Stimulated activated CD8-positive, alpha-beta memory T cell treated with anti-CD3 and anti-CD28 coated beads, Interleukin-15, amount 100 ng/mL, for 4 hours (primary cell): Measurements from ENCODE around the gene UBR4.

Experiments used
- DNase-seq, 2 donors: peaks; one replicate each; pipeline ENCODE4 v3.0.0-alpha.2; 2020; ENCODE audit warnings: low read depth in 2 of 2

Gene UBR4

DNA sequence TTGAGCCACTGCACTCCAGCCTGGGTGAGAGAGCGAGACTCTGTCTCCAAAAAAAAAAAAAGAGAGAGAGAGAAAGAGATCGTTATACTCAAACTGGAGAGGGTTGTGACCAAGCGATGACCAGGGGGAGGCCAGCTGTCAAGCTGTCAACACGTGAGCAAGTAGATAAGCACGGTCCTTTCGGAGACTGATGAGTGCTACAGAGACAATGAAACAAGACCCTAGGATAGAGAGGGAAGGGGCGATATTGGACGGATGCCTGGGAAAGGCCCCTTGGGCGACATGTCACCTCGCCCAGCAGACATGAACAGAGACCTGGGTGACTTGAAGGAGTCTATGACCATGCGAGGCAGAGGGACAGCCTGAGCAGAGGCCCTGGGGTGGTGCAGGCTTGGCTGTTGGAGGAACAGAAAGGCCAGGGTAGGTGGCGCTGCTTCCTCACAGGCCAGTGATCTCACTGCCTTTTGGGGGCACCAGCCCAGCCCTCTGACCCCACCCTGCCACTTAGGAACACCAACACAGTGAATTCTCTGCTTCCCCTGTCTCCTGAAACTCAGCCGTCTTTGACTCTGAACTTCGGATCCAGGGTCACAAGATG is 152.8 kb downstream of the UBR4 start:
- no peak for DNase-seq

DNA sequence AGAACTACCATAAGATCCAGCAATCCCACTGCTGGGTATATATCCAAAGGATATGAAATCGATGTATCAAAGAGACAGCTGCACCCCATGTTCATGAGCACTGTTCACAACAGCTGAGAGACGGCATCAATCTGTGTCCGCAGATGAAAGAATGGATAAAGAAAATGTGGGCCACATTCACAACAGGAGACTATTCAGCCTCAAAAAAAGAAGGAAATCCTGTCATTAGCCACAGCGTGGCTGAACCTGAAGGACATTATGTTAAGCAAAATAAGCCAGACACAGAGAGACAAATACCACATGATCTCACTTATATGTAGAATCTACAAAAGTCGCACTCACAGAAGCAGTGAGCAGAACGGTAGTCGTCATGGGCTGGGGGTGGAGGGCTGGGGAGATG is 154.4 kb downstream of the UBR4 start:
- DNase-seq: no peak

DNA sequence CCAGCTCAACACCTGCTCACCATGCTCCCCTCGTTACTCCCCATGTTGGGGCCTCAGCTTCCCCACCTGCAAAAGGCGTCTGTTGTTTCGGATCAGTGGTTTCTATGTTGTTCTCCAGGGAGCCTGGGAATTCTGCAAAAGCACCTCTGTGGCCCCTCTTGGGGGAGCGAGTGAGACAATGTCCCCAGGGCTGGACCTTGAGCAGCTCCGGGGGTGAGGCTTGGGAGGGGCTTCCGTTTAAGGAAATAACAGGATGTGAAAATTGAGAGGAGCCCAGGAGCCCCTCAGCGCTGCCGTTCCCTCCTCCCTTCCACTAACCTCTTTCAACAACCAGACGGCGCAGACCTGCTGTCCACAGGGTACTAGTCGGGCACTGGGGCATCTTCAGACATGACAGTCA is 155.1 kb downstream of the UBR4 start:
- DNase-seq: no peak

DNA sequence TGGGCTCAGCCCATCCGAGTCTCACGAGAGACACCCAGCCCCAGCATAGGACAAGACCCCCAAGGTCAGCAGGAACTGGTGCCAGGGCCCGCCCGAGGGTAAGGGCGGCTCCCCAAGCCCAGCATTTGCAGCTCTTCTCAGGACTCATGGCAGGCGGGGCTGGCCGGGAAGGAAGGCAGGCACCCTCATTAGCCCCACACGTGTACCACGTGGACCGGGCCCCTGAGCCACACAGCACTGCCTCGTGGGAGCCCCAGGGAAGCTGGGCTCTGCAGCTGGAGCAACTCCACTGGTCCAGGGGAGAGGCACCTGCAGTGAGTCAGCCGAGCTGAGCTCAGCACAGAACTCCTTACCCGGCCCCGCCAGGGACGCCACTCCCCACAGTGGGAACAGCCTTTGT is 155.8 kb downstream of the UBR4 start:
- DNase-seq: no peak

DNA sequence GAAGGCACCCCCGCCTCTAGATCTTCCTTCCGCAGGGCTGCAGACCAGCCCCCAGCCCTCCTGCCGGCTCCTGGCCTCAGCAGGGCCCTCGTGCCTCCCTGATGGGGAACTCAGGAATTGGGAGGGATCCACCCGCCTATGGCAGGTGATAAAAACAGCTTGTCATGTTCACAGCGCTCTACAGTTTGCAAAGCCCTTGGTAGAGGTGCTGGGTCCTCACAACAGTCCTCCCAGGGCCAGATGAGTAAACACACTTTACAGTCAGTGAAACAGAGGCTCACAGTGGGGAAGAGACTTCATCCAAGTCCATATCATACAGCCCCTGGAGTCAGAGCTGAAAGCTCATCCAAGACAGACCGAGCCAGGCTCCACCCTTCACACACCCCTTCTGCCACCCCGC is 156.6 kb downstream of the UBR4 start:
- DNase-seq: no peak

DNA sequence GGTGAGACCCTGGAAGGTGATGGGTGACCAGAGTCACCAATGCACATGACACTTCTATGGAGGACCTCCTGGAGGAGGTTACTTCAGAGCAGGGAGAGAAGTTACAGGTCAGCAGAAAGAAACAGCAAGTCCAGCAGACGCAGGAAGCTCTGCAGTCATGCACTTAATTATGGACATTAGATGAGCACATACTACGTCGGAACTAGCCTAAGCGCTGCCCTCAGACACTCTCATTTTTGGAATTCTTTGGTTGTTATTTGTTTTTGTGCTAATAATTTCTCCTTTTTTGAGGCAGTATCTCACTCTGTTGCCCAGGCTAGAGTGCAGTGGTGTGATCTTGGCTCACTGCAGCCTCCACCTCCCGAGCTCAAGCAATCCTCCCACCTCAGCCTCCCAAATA is 160.3 kb downstream of the UBR4 start:
- no peak for DNase-seq

DNA sequence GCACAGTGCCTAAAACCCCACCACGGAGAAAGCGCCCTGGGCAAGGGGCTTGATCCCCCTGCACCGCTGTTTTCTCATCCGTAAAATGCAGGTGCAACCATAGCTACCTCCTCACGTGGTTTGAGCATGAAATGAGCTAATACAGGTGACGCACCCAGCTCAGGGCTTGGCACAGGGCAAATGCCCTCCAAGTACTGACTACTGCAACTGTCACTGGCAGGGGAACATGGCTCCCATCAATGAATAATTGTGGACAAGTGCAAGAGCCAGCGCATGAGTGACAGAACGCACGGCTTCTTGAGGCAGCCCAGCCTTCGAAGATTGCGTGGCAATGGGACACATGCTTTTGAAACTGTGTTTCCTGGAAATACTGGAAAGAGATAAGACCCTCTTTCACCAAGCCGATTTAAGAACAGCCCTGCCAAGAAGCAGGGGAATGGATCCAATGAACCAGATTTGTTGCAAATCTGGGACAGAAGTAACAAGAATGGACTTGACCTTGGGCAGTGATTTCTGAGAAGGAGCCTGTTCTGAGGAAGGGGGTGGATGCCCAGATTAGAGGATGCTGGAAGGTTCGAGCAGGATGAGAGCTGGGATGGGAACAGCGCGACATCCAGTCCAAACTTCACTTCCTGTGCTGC is 160.8 kb downstream of the UBR4 start:
- no peak for DNase-seq

DNA sequence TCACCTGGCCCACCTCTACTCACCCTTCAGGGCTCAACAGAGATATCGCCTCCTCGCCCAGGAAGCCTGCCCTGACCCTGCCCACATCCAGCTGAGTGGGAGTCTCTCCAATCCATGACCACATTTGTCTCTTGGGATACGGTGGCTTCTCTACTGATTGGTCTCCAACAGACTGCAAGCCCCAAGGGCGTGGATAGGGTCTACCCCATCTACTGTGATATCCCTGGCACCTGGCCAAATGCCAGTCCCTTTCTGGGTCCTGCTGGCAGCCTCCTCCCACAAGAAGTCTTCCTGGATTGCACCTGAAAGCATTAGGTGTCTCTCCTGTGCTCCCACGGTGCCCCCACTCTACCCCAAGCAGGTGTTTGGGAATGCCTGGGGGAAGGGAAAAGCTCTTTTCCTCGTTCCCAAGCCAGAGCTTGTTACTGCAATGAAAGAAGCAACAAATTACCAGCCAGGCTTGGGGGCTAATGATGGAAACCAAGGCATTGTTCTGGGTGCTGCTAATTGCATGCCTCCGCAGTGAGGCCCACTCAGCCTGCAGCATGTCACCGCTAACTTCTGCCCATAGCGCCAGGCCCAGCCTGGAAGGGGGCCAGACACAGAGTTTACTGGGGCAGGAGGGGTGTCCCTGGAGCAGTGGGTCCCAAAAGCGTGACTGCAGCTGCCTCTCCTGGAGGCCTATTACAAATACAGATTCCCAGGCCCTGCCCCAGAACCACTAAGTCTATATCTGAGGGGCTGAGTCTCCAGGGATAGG is 162.9 kb downstream of the UBR4 start:
- DNase-seq: no peak

DNA sequence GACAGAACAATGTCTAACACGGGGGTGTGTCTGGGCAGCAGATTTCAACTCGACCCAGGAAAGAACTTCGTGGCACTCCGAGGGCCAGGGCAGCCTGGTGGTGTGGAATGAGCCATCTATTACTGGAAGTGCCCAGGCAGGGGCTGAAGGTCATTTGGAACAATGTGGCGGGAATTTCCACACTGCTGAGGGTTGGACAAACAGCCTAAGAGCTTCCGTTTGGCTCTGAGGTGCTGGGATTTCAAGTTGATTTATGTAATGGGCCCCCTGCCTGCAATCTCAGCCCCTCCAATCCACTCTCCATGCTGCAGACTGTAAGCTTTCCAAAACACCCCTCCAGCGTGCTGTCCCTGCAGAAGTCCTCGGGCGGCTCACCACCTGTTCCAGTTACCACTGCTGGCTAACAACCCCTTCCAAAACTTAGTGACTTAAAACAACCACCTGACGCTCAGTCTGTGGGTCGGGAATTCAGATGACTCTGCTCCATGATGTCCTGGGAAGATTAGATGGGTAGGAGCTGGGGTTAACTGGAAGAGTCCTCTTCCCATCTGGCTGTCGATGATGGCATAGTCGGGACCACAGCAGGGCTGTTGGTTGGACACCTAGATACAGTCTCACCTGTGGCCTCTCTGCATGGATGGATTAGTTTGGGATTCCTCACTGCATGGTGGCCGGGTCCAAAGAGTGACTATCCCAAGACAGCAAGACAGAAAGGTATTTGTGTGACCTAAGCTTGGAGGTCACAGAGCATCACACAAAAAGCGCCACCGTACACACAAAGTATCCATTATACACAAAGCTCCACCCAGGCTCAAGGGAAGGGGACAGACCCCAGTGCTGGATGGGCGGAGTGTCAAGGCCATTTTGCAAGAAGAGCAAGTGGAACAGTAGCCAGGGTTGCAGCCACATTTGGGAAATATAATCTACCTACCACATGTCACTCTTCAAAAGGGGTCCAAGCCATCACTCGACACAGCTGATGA is 163.9 kb downstream of the UBR4 start:
- no peak for DNase-seq

DNA sequence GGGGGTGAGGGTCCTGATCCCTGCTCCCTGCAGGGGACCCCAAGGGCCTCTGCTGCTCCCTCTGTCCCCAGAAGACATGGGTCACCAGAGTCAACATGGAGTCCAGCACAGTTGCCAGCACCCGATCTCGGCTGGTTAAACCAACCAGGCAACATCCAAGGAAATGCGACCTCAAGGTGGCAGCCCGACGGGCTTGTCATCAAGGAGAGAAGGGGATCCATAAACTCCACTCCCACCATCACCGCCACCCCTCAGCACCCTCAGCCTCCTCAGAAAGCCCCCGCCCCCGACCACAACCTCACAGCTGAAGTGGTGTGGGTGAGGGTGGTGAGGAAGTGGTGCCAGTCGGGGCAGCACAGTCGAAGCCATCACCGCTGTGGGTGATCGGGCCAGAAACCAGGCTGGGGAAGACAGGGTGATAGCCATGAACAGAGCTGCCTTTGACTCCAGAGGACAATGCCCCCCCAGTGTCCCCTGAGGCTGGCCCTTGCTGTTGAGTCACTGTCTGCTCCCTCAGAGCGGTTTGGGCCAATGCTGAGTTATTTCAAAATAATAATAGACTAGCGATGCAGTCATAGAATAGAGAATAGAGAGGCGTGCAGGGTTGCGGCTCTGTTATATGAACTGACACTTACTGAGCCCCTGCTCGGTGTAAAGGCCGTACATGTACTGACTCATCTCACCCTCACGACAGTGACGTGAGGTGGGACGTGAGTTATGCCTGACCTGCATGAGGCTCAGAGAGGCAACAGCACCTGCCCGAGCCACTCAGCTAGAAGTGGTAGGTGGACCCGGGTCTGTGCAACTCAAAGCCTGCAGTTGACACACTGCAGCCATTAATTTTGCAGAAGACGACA is 164.9 kb downstream of the UBR4 start:
- no peak for DNase-seq

DNA sequence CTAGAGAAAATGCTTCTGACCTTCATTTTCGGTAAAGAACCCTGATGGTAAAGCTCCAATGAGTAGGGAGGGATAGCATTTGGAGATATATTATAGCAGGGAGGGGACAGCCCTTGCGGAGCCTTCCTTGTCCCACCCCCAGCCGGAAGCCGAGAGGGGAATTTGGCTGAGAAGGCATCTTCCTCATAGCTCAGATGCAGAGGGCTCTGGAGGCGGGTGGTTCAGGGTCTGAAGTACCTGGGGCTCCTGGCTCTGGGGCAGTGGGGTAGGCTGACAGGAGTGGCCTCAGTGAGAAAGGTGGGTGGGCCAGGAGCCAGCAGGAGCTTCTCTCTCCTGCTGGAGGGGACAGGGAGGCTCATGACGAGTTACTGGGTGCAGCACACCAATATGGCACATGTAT is 165.6 kb downstream of the UBR4 start:
- no peak for DNase-seq

DNA sequence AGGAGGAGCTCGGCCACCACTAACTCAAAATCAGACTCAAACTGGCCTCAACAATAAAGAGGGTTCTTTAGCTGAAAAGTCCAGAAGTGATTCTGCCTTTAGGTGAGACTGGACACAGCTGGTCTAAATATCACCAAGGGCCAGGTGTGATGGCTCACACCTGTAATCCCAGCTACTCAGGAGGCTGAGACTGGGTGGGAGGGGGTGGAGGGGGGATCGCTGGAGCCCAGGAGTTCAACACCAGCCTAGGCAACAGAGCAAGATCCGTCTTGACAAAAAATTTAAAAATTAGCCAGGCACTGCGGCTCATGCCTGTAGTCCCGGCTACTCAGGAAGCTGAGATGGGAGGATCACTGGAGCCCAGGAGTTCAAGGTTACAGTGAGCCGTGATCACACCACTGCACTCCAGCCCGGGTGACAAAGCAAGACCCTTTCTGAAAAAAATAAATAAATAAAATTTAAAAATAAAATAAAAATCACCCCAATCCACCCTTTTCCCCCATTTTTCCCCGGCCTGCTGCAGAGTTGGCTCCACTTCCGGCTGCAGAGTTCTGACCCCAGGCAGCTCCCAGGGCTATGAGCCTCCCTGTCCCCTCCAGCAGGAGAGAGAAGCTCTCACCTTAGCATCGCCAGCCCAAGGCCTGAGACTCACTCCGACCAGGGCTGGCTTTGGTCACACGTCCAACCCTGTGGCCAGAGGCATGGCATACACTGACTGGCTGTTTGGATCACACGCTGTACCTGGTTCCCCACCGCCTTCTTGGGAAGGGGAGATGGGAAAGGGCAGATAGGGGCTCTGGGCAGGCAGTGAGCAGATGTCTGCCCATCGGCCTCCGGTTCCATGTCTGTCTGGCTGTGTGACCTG is 166.3 kb downstream of the UBR4 start:
- DNase-seq: no peak

DNA sequence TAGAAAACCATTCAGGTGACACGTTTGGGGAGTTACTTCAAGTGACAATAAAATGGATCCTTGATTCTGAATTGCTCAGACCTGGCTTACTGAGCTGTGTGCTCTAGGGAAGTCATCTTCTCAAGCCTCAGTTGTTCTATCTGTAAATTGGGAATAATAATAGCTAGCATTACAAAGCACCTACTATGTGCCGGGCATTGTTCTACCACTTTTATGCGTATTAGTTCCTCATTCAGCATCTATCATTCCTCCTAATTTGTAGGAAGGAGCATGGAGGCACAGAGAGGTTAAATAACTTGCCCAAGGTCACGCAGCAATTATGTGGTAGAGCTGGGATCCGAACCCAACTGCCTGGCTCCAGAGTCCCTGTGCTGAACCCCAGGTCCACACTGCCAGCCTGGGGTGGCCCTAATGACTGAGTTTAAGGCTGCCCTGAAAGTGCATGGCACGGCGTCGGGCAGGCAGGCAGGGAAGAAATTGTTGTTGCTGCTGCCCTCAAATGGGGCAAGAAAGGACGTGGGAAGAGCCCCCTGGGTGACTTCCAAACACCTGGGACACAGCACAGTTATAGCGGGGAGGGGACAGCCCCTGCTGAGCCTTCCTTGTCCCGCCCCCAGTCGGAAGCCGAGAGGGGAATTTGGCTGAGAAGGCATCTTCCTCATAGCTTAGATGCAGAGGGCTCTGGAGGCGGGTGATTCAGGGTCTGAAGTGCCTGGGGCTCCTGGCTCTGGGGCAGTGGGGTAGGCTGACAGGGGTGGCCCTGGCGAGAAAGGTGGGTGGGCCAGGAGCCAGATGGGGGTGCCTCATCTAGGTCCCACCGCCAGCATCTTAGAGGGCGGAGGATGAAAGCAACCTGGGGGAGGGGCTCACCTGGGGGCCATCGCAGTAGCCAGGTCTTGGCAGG is 167.1 kb downstream of the UBR4 start:
- DNase-seq: no peak

DNA sequence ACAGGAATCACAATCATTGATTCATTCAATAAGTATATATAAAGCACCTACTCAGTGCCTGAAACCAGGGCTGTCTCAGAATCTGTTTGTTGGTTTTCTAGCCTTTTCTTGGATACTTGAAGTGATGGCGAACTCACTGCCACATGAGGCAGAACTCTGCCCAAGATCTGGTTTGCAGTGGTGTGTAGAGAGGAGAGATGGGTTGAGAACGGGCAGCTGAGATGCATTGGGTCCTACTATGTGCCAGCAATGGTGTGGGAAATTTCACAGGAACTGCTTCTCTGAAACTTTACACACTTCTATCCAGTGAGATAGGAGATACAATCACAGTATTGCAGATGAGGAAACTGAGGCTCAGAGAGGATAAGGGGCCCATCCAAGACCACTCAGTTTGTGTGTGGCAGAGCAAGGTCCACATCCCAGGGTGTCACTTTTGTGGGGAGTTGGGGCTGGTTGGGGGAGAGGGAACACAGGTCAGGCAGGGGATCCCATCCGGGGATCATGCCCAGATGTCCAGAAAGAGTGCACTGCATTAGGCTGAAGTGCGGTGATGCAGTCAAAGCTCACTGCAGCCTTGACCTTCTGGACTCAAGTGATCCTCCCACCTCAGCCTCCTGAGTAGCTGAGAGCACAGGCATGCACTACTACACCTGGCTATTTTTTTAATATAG is 169.9 kb downstream of the UBR4 start:
- DNase-seq: no peak

DNA sequence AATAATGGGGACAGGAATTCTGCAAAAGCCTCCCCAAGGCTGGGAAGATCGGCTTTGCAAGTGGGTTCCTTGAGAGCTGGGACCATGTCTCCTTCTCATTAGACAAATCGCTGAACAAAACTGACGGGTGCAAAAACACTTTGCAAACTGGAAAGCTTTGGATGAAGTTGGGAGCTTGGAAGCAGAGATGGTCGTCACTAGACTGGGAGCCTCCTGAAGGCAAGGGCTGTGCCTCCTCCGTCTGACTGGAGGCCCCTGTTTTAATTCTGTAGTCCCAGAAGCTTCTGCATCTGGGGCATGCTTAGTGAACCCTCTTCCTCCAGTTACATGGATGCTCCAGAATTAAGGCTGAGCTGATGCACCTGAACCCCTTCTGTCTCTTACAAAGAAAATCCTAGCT is 171.3 kb downstream of the UBR4 start:
- DNase-seq: no peak

DNA sequence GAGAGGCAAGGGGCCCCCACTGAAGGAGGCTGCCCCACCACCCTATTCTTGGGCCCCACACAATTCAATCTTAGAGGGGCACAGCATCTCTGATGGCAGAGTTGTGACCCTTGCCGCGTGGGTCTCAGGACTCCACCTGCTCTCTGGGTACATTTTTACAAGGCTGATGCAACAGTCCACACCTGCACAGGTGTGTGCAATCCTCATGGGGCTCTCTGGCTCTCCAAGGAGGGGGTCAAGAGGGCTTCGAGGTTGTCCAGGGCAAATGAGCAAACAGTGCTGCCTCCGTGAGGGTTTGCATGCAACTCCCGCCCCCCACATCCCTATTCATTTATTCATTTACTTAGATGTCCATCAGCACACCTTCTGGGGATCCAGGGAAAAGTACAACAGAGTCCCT is 172.0 kb downstream of the UBR4 start:
- DNase-seq: no peak

DNA sequence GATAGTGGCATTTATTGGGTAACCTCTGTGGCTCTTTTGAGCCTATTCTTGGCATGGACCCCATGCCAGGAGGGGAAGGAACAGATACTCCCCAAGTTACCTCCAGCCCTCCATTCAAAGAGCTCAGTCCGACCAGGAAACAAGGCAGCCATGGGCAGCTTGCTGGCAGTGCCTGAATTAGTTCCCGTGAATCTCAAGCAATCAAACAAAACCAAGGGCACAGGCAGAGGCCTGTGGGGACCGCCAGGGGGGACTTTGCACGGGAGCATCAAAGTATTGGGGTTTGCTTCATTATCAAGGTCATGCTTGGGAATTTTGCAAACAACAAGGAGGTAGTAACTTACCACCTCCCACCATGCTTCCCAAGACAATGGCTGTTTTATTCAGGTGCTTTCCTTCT is 172.4 kb downstream of the UBR4 start:
- DNase-seq: no peak

DNA sequence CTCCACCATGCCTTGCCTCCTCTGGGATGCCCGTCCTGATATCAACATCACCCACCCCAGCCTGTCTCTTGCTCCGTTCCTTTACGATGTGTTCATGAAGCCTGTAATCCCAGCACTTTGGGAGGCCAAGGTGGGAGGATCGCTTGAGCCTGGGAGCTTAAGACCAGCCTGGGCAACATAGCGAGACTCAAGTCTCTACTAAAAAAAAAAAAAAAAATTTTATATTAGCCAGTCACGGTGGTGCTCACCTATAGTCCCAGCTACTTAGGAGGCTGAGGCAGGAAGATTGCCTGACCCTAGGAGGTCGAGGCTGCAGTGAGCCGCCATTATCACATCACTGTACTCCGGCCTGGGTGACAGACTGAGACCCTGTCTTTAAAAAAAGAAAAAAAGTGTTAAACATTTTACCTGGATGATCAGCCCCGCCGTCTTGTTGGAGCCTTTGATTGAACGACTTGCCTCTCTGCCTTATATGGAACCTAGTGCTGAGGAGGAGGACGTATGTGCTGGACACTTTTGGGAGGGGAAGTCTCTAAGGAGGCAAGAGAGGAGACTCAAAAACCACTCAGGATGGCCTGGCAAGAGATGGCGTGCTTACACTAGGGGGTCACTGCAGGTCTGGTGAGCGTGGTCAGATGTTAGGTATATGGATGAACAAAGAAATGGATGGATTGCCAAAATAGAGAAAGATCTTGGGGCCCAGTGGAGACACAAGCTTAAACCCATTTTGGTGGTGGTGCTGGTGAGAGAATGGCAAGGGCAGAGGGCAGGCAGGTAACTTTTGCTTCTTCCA is 173.1 kb downstream of the UBR4 start:
- DNase-seq: no peak
